Measurements from ENCODE around the gene RPS6KA2.
"Not testable (repeated sequence)": the region's sequence is repeated elsewhere in the genome, so short reads cannot be mapped to it uniquely, and the experiment has no call there.

Gene RPS6KA2

DNA sequence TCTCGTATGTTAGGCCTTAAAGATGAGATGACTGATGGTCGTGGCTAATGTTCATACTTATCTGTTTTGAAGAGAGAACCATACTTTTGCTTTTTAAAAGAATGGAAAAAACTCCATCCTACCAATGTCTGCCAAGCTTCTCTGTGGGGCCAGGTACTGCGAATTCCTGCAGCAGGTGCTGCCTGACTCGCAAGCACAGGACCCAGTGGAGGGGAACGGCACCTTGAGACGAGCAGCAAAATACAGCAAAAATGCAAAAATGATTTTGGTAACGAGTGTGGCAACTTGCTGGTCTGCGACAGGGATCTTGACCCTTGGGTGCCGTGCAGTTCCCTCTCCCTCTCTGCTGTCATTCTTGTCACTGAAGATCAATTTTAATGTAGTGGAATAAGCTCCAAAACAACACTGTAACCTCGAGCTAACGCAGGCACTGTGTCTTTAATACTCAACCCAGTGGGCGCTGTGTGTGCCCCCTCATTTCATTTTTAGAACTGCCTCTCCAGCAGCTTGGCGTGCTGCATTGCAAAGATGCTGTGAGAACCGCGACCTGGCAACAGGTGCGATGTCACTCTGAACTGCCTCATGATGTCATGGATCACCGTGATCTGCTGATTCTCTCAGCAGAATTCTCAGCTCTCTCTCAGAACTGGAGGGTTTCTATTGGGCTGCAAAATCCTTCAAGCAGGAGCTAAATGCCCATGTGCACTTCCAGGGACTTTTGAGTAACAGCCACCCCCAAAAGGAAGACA, 92.2 kb downstream of the RPS6KA2 start:
- DNase-seq (ENCODE audit: low read depth, low spot score): no peak
- POLR2A ChIA-PET: no interaction called here
- TF ChIP-seq CTCF (IDR thresholded peaks at IDR 0.05; ENCODE audit: insufficient read depth, low read length, missing control alignments): no peak
- CTCF ChIA-PET: interaction anchor here (1.3 kb wide), 1 partner anchor 240 kb away, joined by 5 read pairs; no protein-coding TSS in a partner anchor
- H3K4me3 ChIP-seq (ENCODE audit: low read depth, low read length): no peak overlapping the region

- POLR2A ChIA-PET: no interaction called here
- no peak for DNase-seq (ENCODE audit: low read depth, low spot score)
- no peak overlapping the region for H3K4me3 ChIP-seq (ENCODE audit: low read depth, low read length)
- TF ChIP-seq CTCF (IDR thresholded peaks at IDR 0.05; ENCODE audit: insufficient read depth, low read length, missing control alignments): no peak
- CTCF ChIA-PET: interaction anchor here (1.1 kb wide), 1 partner anchor 11 kb away, joined by 4 read pairs; no protein-coding TSS in a partner anchor
These were observed 93.7 kb downstream of the RPS6KA2 start for GRCh38 chr6:166533205-166533824.

DNA sequence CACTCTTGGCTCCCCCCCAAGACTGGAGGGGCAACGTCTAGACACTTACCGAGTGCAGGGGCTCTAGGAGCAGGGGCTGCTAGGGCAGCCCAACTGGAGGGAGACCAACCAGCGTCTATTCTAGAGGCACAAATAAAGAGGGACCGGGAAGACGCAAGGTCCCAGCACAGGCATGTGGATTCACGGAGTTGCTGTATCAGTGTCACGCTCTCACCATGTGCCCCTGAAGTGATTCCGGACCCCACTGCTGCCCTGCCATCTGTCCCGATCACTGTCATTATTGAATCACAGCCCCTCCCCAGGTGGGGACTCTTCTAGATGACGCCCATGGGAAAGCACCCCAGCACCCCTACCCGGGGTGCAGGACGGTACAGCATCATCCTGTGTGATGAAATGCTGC, 94.7 kb downstream of the RPS6KA2 start:
- ChIA-PET CTCF (no interaction called here), POLR2A (no interaction called here)
- DNase-seq (ENCODE audit: low read depth, low spot score): no peak
- no peak overlapping the region for H3K4me3 ChIP-seq (ENCODE audit: low read depth, low read length)
- TF ChIP-seq CTCF (IDR thresholded peaks at IDR 0.05; ENCODE audit: insufficient read depth, low read length, missing control alignments): no peak

GRCh38 chr6:166530211-166531095, 96.6 kb downstream of the RPS6KA2 start:
- TF ChIP-seq CTCF (IDR thresholded peaks at IDR 0.05; ENCODE audit: insufficient read depth, low read length, missing control alignments): no peak
- DNase-seq (ENCODE audit: low read depth, low spot score): no peak
- H3K4me3 ChIP-seq (ENCODE audit: low read depth, low read length): no peak overlapping the region
- ChIA-PET POLR2A (no interaction called here), CTCF (interaction anchor here (1.4 kb wide), 1 partner anchor 10 kb away, joined by 6 read pairs; no protein-coding TSS in a partner anchor)

DNA sequence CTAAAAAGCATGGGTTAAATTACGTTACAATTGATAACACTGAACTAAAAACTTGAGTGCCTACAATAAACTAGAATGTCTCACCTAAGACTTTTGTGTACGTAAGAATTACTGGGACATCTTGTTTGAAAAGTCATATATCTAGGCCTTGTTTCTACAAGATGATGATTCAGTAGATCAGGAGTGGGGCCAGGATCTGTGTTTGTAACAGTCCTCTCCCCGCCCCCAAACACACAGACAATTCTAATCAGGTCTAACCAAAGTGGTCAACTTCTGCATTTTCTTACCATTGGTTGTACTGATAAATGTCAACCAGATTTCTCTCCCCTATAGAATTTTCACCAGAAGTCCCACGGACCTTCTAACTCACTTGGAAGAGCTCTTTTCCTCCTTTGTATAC, 97.5 kb downstream of the RPS6KA2 start:
- no peak overlapping the region for H3K4me3 ChIP-seq (ENCODE audit: low read depth, low read length)

DNA sequence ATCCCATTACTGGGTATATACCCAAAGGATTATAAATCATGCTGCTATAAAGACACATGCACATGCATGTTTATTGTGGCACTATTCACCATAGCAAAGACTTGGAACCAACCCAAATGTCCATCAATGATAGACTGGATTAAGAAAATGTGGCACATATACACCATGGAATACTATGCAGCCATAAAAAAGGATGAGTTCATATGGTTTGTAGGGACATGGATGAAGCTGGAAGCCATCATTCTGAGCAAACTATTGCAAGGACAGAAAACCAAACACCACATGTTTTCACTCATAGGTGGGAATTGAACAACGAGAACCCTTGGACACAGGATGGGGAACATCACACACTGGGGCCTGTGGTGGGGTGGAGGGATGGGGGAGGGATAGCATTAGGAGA, 98.0 kb downstream of the RPS6KA2 start:
- H3K4me3 ChIP-seq (ENCODE audit: low read depth, low read length); DNase-seq (ENCODE audit: low read depth, low spot score); CTCF ChIA-PET; POLR2A ChIA-PET: not testable (repeated sequence)

More for the DNA sequence above, 97.5 kb downstream of the RPS6KA2 start:
- POLR2A ChIA-PET: no interaction called here
- no peak for TF ChIP-seq CTCF (IDR thresholded peaks at IDR 0.05; ENCODE audit: insufficient read depth, low read length, missing control alignments)
- CTCF ChIA-PET: interaction anchor here (1.4 kb wide), 1 partner anchor 9 kb away, joined by 6 read pairs; no protein-coding TSS in a partner anchor
- DNase-seq (ENCODE audit: low read depth, low spot score): no peak

Measured in AG04449 (cell line).